ENCODE data around the gene RHBDL3.
A peak's percentile ranks its signal among the peaks of the same experiment; 100 is the strongest.

RHBDL3 gene

GRCh38 chr17:32279891-32280716 lies 14.5 kb downstream of the RHBDL3 start:
- TF ChIP-seq CTCF (IDR thresholded peaks at IDR 0.05; ENCODE audit: low read depth, low read length) = no peak
- H3K4me3 ChIP-seq (replicated peaks in 1 of 2; ENCODE audit: low read depth in 2 of 2, low read length in 2 of 2) = no peak overlapping the region
- no peak for DNase-seq (ENCODE audit: low read depth in 2 of 2)

- H3K4me3 ChIP-seq (replicated peaks in 1 of 2; ENCODE audit: low read depth in 2 of 2, low read length in 2 of 2) = no peak overlapping the region
- TF ChIP-seq CTCF (IDR thresholded peaks at IDR 0.05; ENCODE audit: low read depth, low read length) = no peak
- peak in 1 of 2 donors; percentile 36 for DNase-seq (ENCODE audit: low read depth in 2 of 2)
Observed at GRCh38 chr17:32281011-32281451, 15.4 kb downstream of the RHBDL3 start.

GRCh38 chr17:32283745-32284201 lies 18.1 kb downstream of the RHBDL3 start:
- TF ChIP-seq CTCF (IDR thresholded peaks at IDR 0.05; ENCODE audit: low read depth, low read length) = no peak
- H3K4me3 ChIP-seq (replicated peaks in 1 of 2; ENCODE audit: low read depth in 2 of 2, low read length in 2 of 2) = no peak overlapping the region
- peak; percentile 20 to 33 for DNase-seq (ENCODE audit: low read depth in 2 of 2)

- DNase-seq (ENCODE audit: low read depth in 2 of 2) = no peak
- TF ChIP-seq CTCF (IDR thresholded peaks at IDR 0.05; ENCODE audit: low read depth, low read length) = no peak
- H3K4me3 ChIP-seq (replicated peaks in 1 of 2; ENCODE audit: low read depth in 2 of 2, low read length in 2 of 2) = no peak overlapping the region
Observed at GRCh38 chr17:32285306-32285705, 19.7 kb downstream of the RHBDL3 start.

GRCh38 chr17:32285746-32286517 lies 20.3 kb downstream of the RHBDL3 start:
- TF ChIP-seq CTCF (IDR thresholded peaks at IDR 0.05; ENCODE audit: low read depth, low read length) = no peak
- DNase-seq (ENCODE audit: low read depth in 2 of 2) = no peak
- H3K4me3 ChIP-seq (replicated peaks in 1 of 2; ENCODE audit: low read depth in 2 of 2, low read length in 2 of 2) = no peak overlapping the region

- no peak overlapping the region for H3K4me3 ChIP-seq (replicated peaks in 1 of 2; ENCODE audit: low read depth in 2 of 2, low read length in 2 of 2)
- no peak for DNase-seq (ENCODE audit: low read depth in 2 of 2)
- no peak for TF ChIP-seq CTCF (IDR thresholded peaks at IDR 0.05; ENCODE audit: low read depth, low read length)
Observed at GRCh38 chr17:32286518-32286900, 20.9 kb downstream of the RHBDL3 start.

Measured in cardiac fibroblast (primary cell).